Esophagus muscularis mucosa (tissue), 4 donors: ENCODE measurements around the gene AKAP13. TPM values are rescaled to one million over a fixed set of nuclear protein-coding genes. Genes with fewer than 3 reads are reported as not detected.

ENCODE experiments used
- DNase-seq: peaks from one replicate; pipeline ENCODE4 v3.0.0-alpha.2; 2017; ENCODE audit errors: extremely low spot score
- H3K27ac ChIP-seq, 4 donors: fragments of 200-600 bp; sonication (generic); replicated peaks in 1 of 4; 1 replicate in 3 of 4; 2 replicates in 1 of 4; pipeline ENCODE4 v1.5.1; 2016 to 2019; ENCODE audit warnings: mild to moderate bottlenecking in 1 of 4
- H3K27me3 ChIP-seq, 4 donors: fragments of 200-600 bp; sonication (generic); one replicate each; pipeline versions ENCODE4 v1.5.1 to v1.6.0; 2016 to 2019
- H3K36me3 ChIP-seq, 4 donors: fragments of 200-600 bp; sonication (generic); one replicate each; pipeline ENCODE4 v1.5.1; 2016 to 2019
- H3K4me1 ChIP-seq, 4 donors: fragments of 200-600 bp; sonication (generic); one replicate each; pipeline ENCODE4 v1.5.1; 2016 to 2019
- H3K4me3 ChIP-seq, 4 donors: fragments of 200-600 bp; sonication (generic); 1 replicate in 2 of 4; 2 replicates in 2 of 4; pipeline ENCODE4 v1.5.1; 2016 to 2019; ENCODE audit warnings: mild to moderate bottlenecking in 4 of 4, moderate library complexity in 1 of 4
- H3K9me3 ChIP-seq, 4 donors: fragments of 200-600 bp; sonication (generic); 1 replicate in 3 of 4; 2 replicates in 1 of 4; pipeline ENCODE4 v1.5.1; 2016 to 2019
- EP300 ChIP-seq: sonication (generic); formaldehyde crosslinking; IDR thresholded peaks from one replicate; pipeline ENCODE4 v1.6.1; 2017; ENCODE audit warnings: antibody characterized with exemption
- POLR2A ChIP-seq: fragments of 450-650 bp; IDR thresholded peaks from one replicate; pipeline ENCODE4 v1.6.1; 2017; ENCODE audit warnings: antibody characterized with exemption, moderate library complexity, mild to moderate bottlenecking, low read depth
- POLR2AphosphoS5 ChIP-seq, 2 donors: sonication (generic); formaldehyde crosslinking; IDR thresholded peaks; one replicate each; pipeline ENCODE4 v1.6.1; 2017; ENCODE audit warnings: antibody characterized with exemption in 2 of 2
- WGBS: methylation state at CpG from one replicate; pipeline ENCODE4 v1.1.5; 2018; 5-methylcytosine and 5-hydroxymethylcytosine counted together
- intact Hi-C: fragments of 100-400 bp; cut with DNase I; formaldehyde crosslinking; loops from one replicate; pipeline ENCODE4 v1.15.1; 2023
- total RNA-seq, 4 donors: library from RNA; depleted of rRNA; stranded (reverse); fragments of >200 nt; gene quantifications; one replicate each; pipeline versions ENCODE4 v1.1.0 to v1.2.1, GENCODE V29; 2016
- TF ChIP-seq, protein P1 (sequence below), 3 experiments: fragments of 200-600 bp in 2 of 3; fragments of 450-650 bp in 1 of 3; sonication (generic) in 2 of 3; IDR thresholded peaks; one replicate each; pipeline ENCODE4 v1.5.1; 2017 to 2019; ENCODE audit warnings: antibody characterized with exemption in 3 of 3, mild to moderate bottlenecking in 2 of 3, moderate library complexity in 1 of 3

Gene AKAP13
- total RNA-seq, 4 donors from 2014 or later, result 232 to 323 (median 284) TPM

DNA sequence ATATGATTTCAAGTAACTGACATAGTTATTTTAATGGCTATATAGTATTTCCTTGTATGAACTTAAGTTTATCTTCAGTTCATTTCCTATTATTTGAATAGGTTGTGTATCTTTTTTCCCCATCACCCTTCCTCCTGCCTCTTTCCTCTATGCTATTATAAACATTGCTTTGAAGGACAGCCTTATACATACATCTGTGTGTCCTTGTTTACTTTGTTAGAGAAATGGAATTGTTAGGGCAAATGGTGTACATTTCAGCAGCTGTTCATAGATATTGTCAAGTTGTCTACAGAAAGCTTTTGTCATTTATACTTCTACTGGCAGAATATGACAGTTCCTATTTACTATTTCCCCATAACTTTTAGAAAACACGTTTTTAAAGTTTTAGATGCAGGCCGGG is 18.4 kb downstream of the AKAP13 start:
- TF ChIP-seq EP300 (no peak), POLR2A (no peak), POLR2AphosphoS5 (IDR thresholded peaks at IDR 0.05) (no peak)
- TF ChIP-seq, protein P1, sequence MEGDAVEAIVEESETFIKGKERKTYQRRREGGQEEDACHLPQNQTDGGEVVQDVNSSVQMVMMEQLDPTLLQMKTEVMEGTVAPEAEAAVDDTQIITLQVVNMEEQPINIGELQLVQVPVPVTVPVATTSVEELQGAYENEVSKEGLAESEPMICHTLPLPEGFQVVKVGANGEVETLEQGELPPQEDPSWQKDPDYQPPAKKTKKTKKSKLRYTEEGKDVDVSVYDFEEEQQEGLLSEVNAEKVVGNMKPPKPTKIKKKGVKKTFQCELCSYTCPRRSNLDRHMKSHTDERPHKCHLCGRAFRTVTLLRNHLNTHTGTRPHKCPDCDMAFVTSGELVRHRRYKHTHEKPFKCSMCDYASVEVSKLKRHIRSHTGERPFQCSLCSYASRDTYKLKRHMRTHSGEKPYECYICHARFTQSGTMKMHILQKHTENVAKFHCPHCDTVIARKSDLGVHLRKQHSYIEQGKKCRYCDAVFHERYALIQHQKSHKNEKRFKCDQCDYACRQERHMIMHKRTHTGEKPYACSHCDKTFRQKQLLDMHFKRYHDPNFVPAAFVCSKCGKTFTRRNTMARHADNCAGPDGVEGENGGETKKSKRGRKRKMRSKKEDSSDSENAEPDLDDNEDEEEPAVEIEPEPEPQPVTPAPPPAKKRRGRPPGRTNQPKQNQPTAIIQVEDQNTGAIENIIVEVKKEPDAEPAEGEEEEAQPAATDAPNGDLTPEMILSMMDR (IDR thresholded peaks at IDR 0.05), result no peak
- Histone ChIP-seq H3K27ac (peak overlapping the region in 3 of 4 donors; percentile 37 to 67 (median 49)), H3K9me3 (no peaks in the 10 kb centered on the region), H3K4me3 (no peak overlapping the region), H3K4me1 (peaks cover 72 to 93% (median 84%) of the 10 kb centered on the region in 4 donors), H3K27me3 (no peaks in the 10 kb centered on the region), H3K36me3 (no peaks in the 10 kb centered on the region)
- intact Hi-C loops, result no loop called here
- no peak for DNase-seq
- WGBS, result 81% methylated on average over 2 of the region's 2 CpGs

DNA sequence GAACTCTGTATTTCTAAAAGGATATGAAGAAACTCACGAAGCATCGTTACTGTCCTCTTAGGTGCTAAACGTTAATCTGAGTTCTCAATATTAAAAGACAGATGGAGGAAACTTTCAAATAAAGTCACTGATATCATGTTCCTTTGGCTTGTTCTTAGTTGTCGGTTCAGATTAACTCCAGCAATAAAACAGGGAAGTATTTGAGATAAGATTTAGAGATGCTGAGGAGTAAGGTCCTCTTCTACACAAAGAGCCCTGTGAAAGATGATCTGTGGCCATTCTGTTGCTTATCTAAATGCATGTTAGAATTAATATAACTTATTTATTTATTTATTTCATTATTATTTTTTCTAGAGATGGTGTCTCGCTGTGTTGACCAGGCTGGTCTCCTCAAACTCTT is 19.2 kb downstream of the AKAP13 start:
- H3K9me3 ChIP-seq, result no peaks in the 10 kb centered on the region
- peaks cover 72 to 93% (median 84%) of the 10 kb centered on the region in 4 donors for H3K4me1 ChIP-seq
- 89% methylated on average over 5 of the region's 5 CpGs for WGBS
- peak overlapping the region in 2 of 4 donors; percentile 1 to 23 for H3K27ac ChIP-seq
- no peak overlapping the region for H3K4me3 ChIP-seq
- TF ChIP-seq EP300 (no peak), POLR2A (no peak), POLR2AphosphoS5 (IDR thresholded peaks at IDR 0.05) (no peak)
- TF ChIP-seq, protein P1 (IDR thresholded peaks at IDR 0.05), result no peak
- intact Hi-C loops, result no loop called here
- no peaks in the 10 kb centered on the region for H3K27me3 ChIP-seq
- H3K36me3 ChIP-seq, result no peaks in the 10 kb centered on the region
- DNase-seq, result no peak

DNA sequence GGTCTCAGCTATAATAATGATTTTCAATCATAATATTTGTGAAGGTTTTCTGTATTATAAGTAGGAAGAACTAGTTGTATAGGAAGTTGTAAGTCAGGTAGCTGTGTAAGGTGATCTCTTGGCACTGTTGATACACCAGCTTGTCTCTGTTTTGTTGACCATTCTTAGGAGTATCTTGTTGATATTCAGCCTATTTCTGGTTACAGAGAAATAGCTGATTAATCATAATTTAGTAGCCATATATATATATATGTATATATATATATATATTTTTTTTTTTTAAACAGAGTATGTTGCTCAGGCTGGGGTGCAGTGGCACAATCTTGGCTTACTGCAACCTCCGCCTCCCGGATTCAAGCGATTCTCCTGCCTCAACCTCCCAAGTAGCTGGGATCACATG is 20.2 kb downstream of the AKAP13 start:
- Histone ChIP-seq H3K27ac (no peak overlapping the region), H3K9me3 (no peaks in the 10 kb centered on the region), H3K4me3 (no peak overlapping the region), H3K4me1 (peaks cover 71 to 93% (median 84%) of the 10 kb centered on the region in 4 donors), H3K27me3 (no peaks in the 10 kb centered on the region), H3K36me3 (no peaks in the 10 kb centered on the region)
- intact Hi-C loops, result no loop called here
- TF ChIP-seq EP300 (no peak), POLR2A (no peak), POLR2AphosphoS5 (IDR thresholded peaks at IDR 0.05) (no peak)
- TF ChIP-seq, protein P1 (IDR thresholded peaks at IDR 0.05), result no peak
- 94% methylated on average over 3 of the region's 3 CpGs for WGBS
- DNase-seq, result no peak

DNA sequence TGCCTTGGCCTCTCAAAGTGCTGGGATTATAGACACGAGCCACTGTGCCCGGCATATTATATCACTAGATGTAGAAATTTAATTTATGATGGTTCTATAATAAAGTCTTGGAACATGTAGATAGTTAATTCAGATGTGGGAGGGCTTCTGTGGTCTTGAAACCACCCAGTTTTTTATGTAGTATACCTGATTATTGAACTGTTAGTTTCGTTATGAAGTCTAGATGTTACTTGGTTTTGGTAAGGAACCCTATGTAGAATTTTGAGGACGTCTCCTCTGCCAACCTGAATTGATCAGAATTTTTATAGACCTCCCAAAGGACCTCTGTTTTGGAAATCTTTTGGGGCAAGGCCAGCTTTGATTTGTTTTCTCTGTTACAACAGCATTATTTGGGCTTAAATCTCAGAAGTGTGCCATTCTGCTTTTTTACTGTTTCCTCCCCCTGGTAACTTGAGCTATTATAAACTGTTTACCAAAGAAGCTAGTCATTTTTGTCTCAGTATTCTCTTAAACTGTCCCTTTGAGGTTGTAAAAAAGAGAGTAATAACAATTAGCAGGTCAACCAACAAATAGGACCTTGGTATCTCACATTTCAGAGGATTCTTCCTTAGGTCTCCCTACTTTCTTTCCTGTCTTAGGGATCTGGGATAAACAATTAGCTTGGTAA is 20.8 kb downstream of the AKAP13 start:
- Histone ChIP-seq H3K36me3 (no peaks in the 10 kb centered on the region), H3K4me3 (no peak overlapping the region), H3K4me1 (peaks cover 74 to 92% (median 85%) of the 10 kb centered on the region in 4 donors), H3K27ac (peak overlapping the region in 3 of 4 donors; percentile 52 to 74 (median 66)), H3K9me3 (no peaks in the 10 kb centered on the region), H3K27me3 (no peaks in the 10 kb centered on the region)
- no peak for DNase-seq
- 82% methylated on average over 4 of the region's 4 CpGs for WGBS
- intact Hi-C loops, result no loop called here
- TF ChIP-seq EP300 (no peak), POLR2A (no peak), POLR2AphosphoS5 (IDR thresholded peaks at IDR 0.05) (no peak)

DNA sequence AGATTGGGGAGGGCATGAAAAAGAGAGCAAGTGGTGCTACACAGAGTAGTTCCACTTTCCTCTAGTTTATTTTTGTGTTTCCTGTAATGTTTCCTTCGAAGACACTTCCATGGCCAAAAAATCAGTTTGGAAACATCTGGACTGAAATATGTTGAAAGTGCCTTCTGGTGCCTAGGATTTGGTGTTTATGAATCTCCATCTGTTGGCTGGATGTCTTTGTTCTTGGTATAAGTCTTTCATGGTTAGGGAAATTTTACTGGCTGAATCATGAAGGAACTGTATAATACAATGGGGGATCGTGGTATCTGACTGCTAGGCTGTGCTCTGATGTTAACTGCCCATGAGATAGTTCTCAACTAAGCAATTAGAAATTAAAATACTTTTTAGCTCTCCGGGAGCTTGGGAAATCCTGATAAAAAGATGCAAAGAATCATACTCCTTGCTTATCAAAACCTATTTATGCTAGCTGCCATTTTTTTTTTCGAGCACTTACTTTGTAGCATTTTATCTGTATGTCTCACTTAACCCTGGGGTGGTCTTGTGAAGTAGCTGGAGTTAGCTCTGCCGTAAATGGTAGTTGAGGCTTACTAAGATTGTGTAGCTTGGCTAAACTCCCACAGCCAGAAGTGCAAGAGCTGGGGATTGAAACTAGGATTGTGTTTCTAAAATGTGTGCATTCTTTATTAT is 21.9 kb downstream of the AKAP13 start:
- intact Hi-C loops, result no loop called here
- Histone ChIP-seq H3K27me3 (no peaks in the 10 kb centered on the region), H3K4me3 (no peak overlapping the region), H3K36me3 (no peaks in the 10 kb centered on the region), H3K9me3 (no peaks in the 10 kb centered on the region), H3K27ac (peak overlapping the region; percentile 52 to 74 (median 60)), H3K4me1 (peaks cover 77 to 92% (median 86%) of the 10 kb centered on the region in 4 donors)
- WGBS, result 53% methylated on average over 5 of the region's 5 CpGs
- TF ChIP-seq EP300 (no peak), POLR2AphosphoS5 (IDR thresholded peaks at IDR 0.05) (peak in 1 of 2 donors; percentile 36)
- DNase-seq, result no peak
